Activated CD4-positive, alpha-beta memory T cell treated with anti-CD3 and anti-CD28 coated beads for 36 hours (primary cell): ENCODE data around the gene MYL10. TPM values are rescaled to one million over a fixed set of nuclear protein-coding genes. Genes with fewer than 3 reads are reported as not detected.
A peak's percentile ranks its signal among the peaks of the same experiment; 100 is the strongest.

Source experiments
- CTCF ChIA-PET: fragments of 350-600 bp; sonication (Branson Sonifier 250); formaldehyde crosslinking; loops from one replicate; lab custom pipeline; 2021; ENCODE audit warnings: antibody characterized with exemption, inconsistent platforms; lab: Charles Lee
- POLR2A ChIA-PET: fragments of 350-600 bp; sonication (Branson Sonifier 250); formaldehyde crosslinking; loops from one replicate; lab custom pipeline; 2021; ENCODE audit warnings: antibody characterized with exemption; lab: Charles Lee
- DNase-seq: peaks from one replicate; pipeline ENCODE4 v3.0.0-alpha.2; 2020
- H3K27ac Mint-ChIP-seq: one replicate; pipeline ENCODE4 v1.8.0; 2021; ENCODE audit warnings: mixed read lengths
- H3K27me3 Mint-ChIP-seq: one replicate; pipeline ENCODE4 v1.8.0; 2021; ENCODE audit warnings: mixed read lengths
- H3K36me3 Mint-ChIP-seq: one replicate; pipeline ENCODE4 v1.8.0; 2021; ENCODE audit warnings: mixed read lengths
- H3K4me1 Mint-ChIP-seq: one replicate; pipeline ENCODE4 v1.8.0; 2021; ENCODE audit warnings: low read depth, mixed read lengths
- H3K4me3 Mint-ChIP-seq: one replicate; pipeline ENCODE4 v1.8.0; 2021; ENCODE audit warnings: mild to moderate bottlenecking, mixed read lengths
- H3K9me3 Mint-ChIP-seq: one replicate; pipeline ENCODE4 v1.8.0; 2021; ENCODE audit warnings: mixed read lengths
- intact Hi-C: fragments of 100-400 bp; cut with micrococcal nuclease; formaldehyde crosslinking; loops from one replicate; pipeline ENCODE4 v1.15.1; 2023
- total RNA-seq, 2 experiments: library from RNA; stranded (reverse); gene quantifications; one replicate each; pipeline ENCODE4 v1.2.3, GENCODE V29; 2021

Gene MYL10
- not detected for total RNA-seq

- Mint-ChIP-seq H3K9me3 (peaks cover 12% of the 10 kb centered on the region), H3K4me3 (no peak within 1 kb of the TSS), H3K4me1 (peaks cover 3% of the 10 kb centered on the region), H3K36me3 (no peaks in the 10 kb centered on the region), H3K27ac (no peak within 1 kb of the TSS), H3K27me3 (peaks cover 13% of the 10 kb centered on the region)
- CTCF ChIA-PET: interaction anchor here (1.2 kb wide), 1 partner anchor 27 kb away, joined by 3 read pairs; no protein-coding TSS in a partner anchor
- POLR2A ChIA-PET: no interaction called here
- intact Hi-C loops: no loop called here
- no peak for DNase-seq
Observed at GRCh38 chr7:101629171-101629570, at the start of gene MYL10. Gene MYL10 (minus strand): TSS chr7:101629296. CDS start chr7:101629118, 178 bp downstream.

- POLR2A ChIA-PET: no interaction called here
- no peak overlapping the region for H3K27ac Mint-ChIP-seq
Observed at GRCh38 chr7:101678658-101679057, 49.6 kb upstream of the MYL10 start.

GRCh38 chr7:101677797-101678479 lies 48.8 kb upstream of the MYL10 start:
- CTCF ChIA-PET: no interaction called here

More at GRCh38 chr7:101678658-101679057, 49.6 kb upstream of the MYL10 start:
- CTCF ChIA-PET: no interaction called here
- DNase-seq: no peak
- H3K4me3 Mint-ChIP-seq: no peak overlapping the region
- H3K9me3 Mint-ChIP-seq: no peaks in the 10 kb centered on the region
- H3K4me1 Mint-ChIP-seq: no peaks in the 10 kb centered on the region
- H3K27me3 Mint-ChIP-seq: no peaks in the 10 kb centered on the region
- no peaks in the 10 kb centered on the region for H3K36me3 Mint-ChIP-seq
- intact Hi-C loops: no loop called here

GRCh38 chr7:101677391-101677790 lies 48.3 kb upstream of the MYL10 start:
- Mint-ChIP-seq H3K4me1 (no peaks in the 10 kb centered on the region), H3K9me3 (peaks cover 4% of the 10 kb centered on the region), H3K27ac (no peak overlapping the region), H3K36me3 (no peaks in the 10 kb centered on the region), H3K4me3 (no peak overlapping the region), H3K27me3 (no peaks in the 10 kb centered on the region)
- CTCF ChIA-PET: no interaction called here
- intact Hi-C loops: no loop called here
- POLR2A ChIA-PET: no interaction called here
- DNase-seq: no peak

More at GRCh38 chr7:101677797-101678479, 48.8 kb upstream of the MYL10 start:
- peaks cover 4% of the 10 kb centered on the region for H3K9me3 Mint-ChIP-seq
- no peak for DNase-seq
- H3K27me3 Mint-ChIP-seq: no peaks in the 10 kb centered on the region
- H3K27ac Mint-ChIP-seq: no peak overlapping the region
- H3K4me1 Mint-ChIP-seq: no peaks in the 10 kb centered on the region
- no peak overlapping the region for H3K4me3 Mint-ChIP-seq
- POLR2A ChIA-PET: no interaction called here
- no peaks in the 10 kb centered on the region for H3K36me3 Mint-ChIP-seq
- intact Hi-C loops: no loop called here

- ChIA-PET CTCF (no interaction called here), POLR2A (no interaction called here)
- no peaks in the 10 kb centered on the region for H3K36me3 Mint-ChIP-seq
- intact Hi-C loops: no loop called here
- DNase-seq: no peak
- no peaks in the 10 kb centered on the region for H3K27me3 Mint-ChIP-seq
- H3K4me3 Mint-ChIP-seq: no peak overlapping the region
- peaks cover 4% of the 10 kb centered on the region for H3K9me3 Mint-ChIP-seq
- no peaks in the 10 kb centered on the region for H3K4me1 Mint-ChIP-seq
- no peak overlapping the region for H3K27ac Mint-ChIP-seq
Observed at GRCh38 chr7:101676956-101677355, 47.9 kb upstream of the MYL10 start.

GRCh38 chr7:101676062-101676598 lies 47.0 kb upstream of the MYL10 start:
- no peak for DNase-seq
- H3K27ac Mint-ChIP-seq: no peak overlapping the region
- CTCF ChIA-PET: interaction anchor here (0.6 kb wide), 1 partner anchor 386 kb away, joined by 3 read pairs; no protein-coding TSS in a partner anchor

GRCh38 chr7:101674439-101674838 lies 45.3 kb upstream of the MYL10 start:
- CTCF ChIA-PET: no interaction called here

More at GRCh38 chr7:101676062-101676598, 47.0 kb upstream of the MYL10 start:
- POLR2A ChIA-PET: no interaction called here
- Mint-ChIP-seq H3K27me3 (no peaks in the 10 kb centered on the region), H3K9me3 (peaks cover 4% of the 10 kb centered on the region), H3K4me1 (no peaks in the 10 kb centered on the region), H3K4me3 (no peak overlapping the region), H3K36me3 (no peaks in the 10 kb centered on the region)
- intact Hi-C loops: no loop called here

GRCh38 chr7:101673951-101674350 lies 44.9 kb upstream of the MYL10 start:
- intact Hi-C loops: no loop called here
- Mint-ChIP-seq H3K4me3 (no peak overlapping the region), H3K4me1 (no peaks in the 10 kb centered on the region), H3K9me3 (peaks cover 4% of the 10 kb centered on the region), H3K27ac (no peak overlapping the region), H3K27me3 (no peaks in the 10 kb centered on the region), H3K36me3 (no peaks in the 10 kb centered on the region)
- POLR2A ChIA-PET: no interaction called here
- DNase-seq: no peak
- CTCF ChIA-PET: no interaction called here

More at GRCh38 chr7:101674439-101674838, 45.3 kb upstream of the MYL10 start:
- intact Hi-C loops: no loop called here
- no peak for DNase-seq
- Mint-ChIP-seq H3K9me3 (peaks cover 4% of the 10 kb centered on the region), H3K27me3 (no peaks in the 10 kb centered on the region), H3K27ac (no peak overlapping the region), H3K4me1 (no peaks in the 10 kb centered on the region), H3K36me3 (no peaks in the 10 kb centered on the region), H3K4me3 (no peak overlapping the region)
- POLR2A ChIA-PET: no interaction called here

GRCh38 chr7:101673315-101673714 lies 44.2 kb upstream of the MYL10 start:
- H3K27ac Mint-ChIP-seq: no peak overlapping the region
- no peak overlapping the region for H3K4me3 Mint-ChIP-seq
- DNase-seq: no peak
- no peaks in the 10 kb centered on the region for H3K36me3 Mint-ChIP-seq
- no peaks in the 10 kb centered on the region for H3K27me3 Mint-ChIP-seq
- ChIA-PET CTCF (no interaction called here), POLR2A (no interaction called here)
- intact Hi-C loops: no loop called here
- H3K4me1 Mint-ChIP-seq: no peaks in the 10 kb centered on the region
- H3K9me3 Mint-ChIP-seq: peaks cover 8% of the 10 kb centered on the region

GRCh38 chr7:101671371-101672356 lies 42.6 kb upstream of the MYL10 start:
- ChIA-PET POLR2A (no interaction called here), CTCF (interaction anchor here (0.7 kb wide), 1 partner anchor 261 kb away, joined by 4 read pairs; no protein-coding TSS in a partner anchor)
- Mint-ChIP-seq H3K27me3 (no peaks in the 10 kb centered on the region), H3K4me1 (no peaks in the 10 kb centered on the region), H3K4me3 (no peak overlapping the region), H3K36me3 (no peaks in the 10 kb centered on the region), H3K27ac (no peak overlapping the region), H3K9me3 (peaks cover 8% of the 10 kb centered on the region)
- no peak for DNase-seq
- intact Hi-C loops: no loop called here

- no peak overlapping the region for H3K27ac Mint-ChIP-seq
- ChIA-PET POLR2A (no interaction called here), CTCF (interaction anchor here (0.8 to 1.2 kb wide), 2 partner anchors 10 to 603 kb away, joined by 3 to 4 read pairs; no protein-coding TSS in a partner anchor)
- no peak overlapping the region for H3K4me3 Mint-ChIP-seq
- H3K4me1 Mint-ChIP-seq: no peaks in the 10 kb centered on the region
- peaks cover 2% of the 10 kb centered on the region for H3K27me3 Mint-ChIP-seq
- DNase-seq: peak; percentile 25
- H3K9me3 Mint-ChIP-seq: peaks cover 8% of the 10 kb centered on the region
- no peaks in the 10 kb centered on the region for H3K36me3 Mint-ChIP-seq
- intact Hi-C loops: no loop called here
Observed at GRCh38 chr7:101669307-101669706, 40.2 kb upstream of the MYL10 start.

- DNase-seq: no peak
- no peaks in the 10 kb centered on the region for H3K36me3 Mint-ChIP-seq
- ChIA-PET POLR2A (no interaction called here), CTCF (interaction anchor here (0.8 to 1.2 kb wide), 2 partner anchors 10 to 604 kb away, joined by 3 to 4 read pairs; no protein-coding TSS in a partner anchor)
- H3K4me3 Mint-ChIP-seq: no peak overlapping the region
- H3K27me3 Mint-ChIP-seq: peaks cover 2% of the 10 kb centered on the region
- no peaks in the 10 kb centered on the region for H3K4me1 Mint-ChIP-seq
- H3K27ac Mint-ChIP-seq: no peak overlapping the region
- intact Hi-C loops: no loop called here
- H3K9me3 Mint-ChIP-seq: peaks cover 8% of the 10 kb centered on the region
Observed at GRCh38 chr7:101668726-101669125, 39.6 kb upstream of the MYL10 start.
